ENCODE data around the gene WDFY4. TPM values are rescaled to one million over a fixed set of nuclear protein-coding genes. Genes with fewer than 3 reads are reported as not detected.

Gene WDFY4
- total and polyA plus RNA-seq, 2 of the 4 experiments (the other 2 are of a cell fraction) = not detected

GRCh38 chr10:48905311-48905710 is 220.6 kb downstream of the WDFY4 start:
- H3K27ac ChIP-seq (ENCODE audit: insufficient read depth, low read length) = no peak overlapping the region
- intact Hi-C loops (cut with micrococcal nuclease) = no loop called here
- H2BK120ac ChIP-seq (ENCODE audit: low read depth, low read length) = no peak overlapping the region
- no peaks in the 10 kb centered on the region for H3K36me3 ChIP-seq (ENCODE audit: control insufficient read depth, insufficient read depth, low read length)
- H2AFZ ChIP-seq (replicated peaks; ENCODE audit: low read length, poor library complexity) = no peak overlapping the region
- in situ Hi-C loops (cut with MboI; ENCODE audit: low sequenced_read_pairs) = no loop called here
- dilution Hi-C loops (cut with HindIII; ENCODE audit: low sequenced_read_pairs, unreplicated experiment) = no loop called here
- H3K9me3 ChIP-seq (ENCODE audit: control insufficient read depth, insufficient read depth, low read length) = no peaks in the 10 kb centered on the region
- H2AK9ac ChIP-seq (replicated peaks; ENCODE audit: low read depth, low read length, poor library complexity) = no peak overlapping the region
- no peak overlapping the region for H3K4ac ChIP-seq (ENCODE audit: low read depth, low read length)
- ATAC-seq (ENCODE audit: low read depth) = no peak
- BruUV-seq (replicated peaks) = no TSS peak
- H4K5ac ChIP-seq (ENCODE audit: low read depth, low read length) = no peak overlapping the region
- H3K27me3 ChIP-seq (ENCODE audit: control insufficient read depth, insufficient read depth, low read length) = peaks cover 9% of the 10 kb centered on the region
- no peak overlapping the region for H3K56ac ChIP-seq (ENCODE audit: extremely low read depth, insufficient read depth, low read length)
- H3K18ac ChIP-seq (ENCODE audit: low read depth, low read length) = no peak overlapping the region
- no peaks in the 10 kb centered on the region for H3K4me1 ChIP-seq (ENCODE audit: control insufficient read depth, insufficient read depth, low read length)
- no peak overlapping the region for H2AK5ac ChIP-seq (ENCODE audit: low read depth, low read length)
- no peaks in the 10 kb centered on the region for H4K20me1 ChIP-seq (ENCODE audit: insufficient read depth, low read length)
- no peak overlapping the region for H3K9ac ChIP-seq (ENCODE audit: low read depth, low read length)
- no peak overlapping the region for H3K4me3 ChIP-seq (ENCODE audit: insufficient read depth, low read depth, low read length)
- CTCF ChIA-PET = no interaction called here
- no peak overlapping the region for H2BK20ac ChIP-seq (ENCODE audit: low read depth, low read length)
- no peak for DNase-seq
- no peak overlapping the region for H3K4me2 ChIP-seq (ENCODE audit: low read depth, low read length)
- POLR2A ChIA-PET (ENCODE audit: unreplicated experiment) = no interaction called here
- no peaks in the 10 kb centered on the region for H3K9me1 ChIP-seq (ENCODE audit: insufficient read depth, low read length)
- no peak overlapping the region for H4K8ac ChIP-seq (ENCODE audit: low read depth in 2 of 2, low read length in 2 of 2)
- H2BK5ac ChIP-seq (ENCODE audit: low read depth, low read length, poor library complexity, severe bottlenecking) = no peak overlapping the region
- H2BK15ac ChIP-seq (ENCODE audit: low read depth, low read length) = no peak overlapping the region
- H3K79me1 ChIP-seq (ENCODE audit: low read depth in 1 of 2, low read length in 2 of 2) = no peaks in the 10 kb centered on the region
- H3K23ac ChIP-seq (ENCODE audit: low read depth, low read length) = no peak overlapping the region
- H4K91ac ChIP-seq (ENCODE audit: insufficient read depth, low read depth, low read length) = no peak overlapping the region
- no peak overlapping the region for H3K14ac ChIP-seq (replicated peaks; ENCODE audit: low read depth, low read length)
- WGBS, 2 experiments (ENCODE audit: extremely low coverage in 2 of 2, insufficient read length in 1 of 2) = 100% methylated on average over 1 of the region's 2 CpGs; no CpG with 5 or more reads in 1 of the 2 experiments
- TF ChIP-seq RAD21 (IDR thresholded peaks at IDR 0.05; ENCODE audit: low read length) (no peak), MXI1 (IDR thresholded peaks at IDR 0.05; ENCODE audit: borderline replicate concordance, low read depth, low read length) (no peak), RFX5 (IDR thresholded peaks at IDR 0.05; ENCODE audit: low read depth, low read length) (no peak), CHD1 (IDR thresholded peaks at IDR 0.05; ENCODE audit: low read depth, low read length) (no peak), CEBPB (IDR thresholded peaks at IDR 0.05; ENCODE audit: low read depth, low read length) (no peak), POLR2A (IDR thresholded peaks at IDR 0.05; ENCODE audit: low read depth, low read length) (no peak), RCOR1 (IDR thresholded peaks at IDR 0.05; ENCODE audit: insufficient replicate concordance, low read length) (no peak), MAFK (IDR thresholded peaks at IDR 0.05; ENCODE audit: low read depth, low read length) (no peak), NFE2L2 (IDR thresholded peaks at IDR 0.05; ENCODE audit: low read depth, low read length) (no peak), BHLHE40 (IDR thresholded peaks at IDR 0.05; ENCODE audit: low read depth, low read length) (no peak), FOS (IDR thresholded peaks at IDR 0.05; ENCODE audit: low read depth, low read length) (no peak), MAZ (IDR thresholded peaks at IDR 0.05; ENCODE audit: borderline replicate concordance, low read depth, low read length) (no peak), SMC3 (IDR thresholded peaks at IDR 0.05; ENCODE audit: low read depth, low read length) (no peak)
- TF ChIP-seq, protein P1, sequence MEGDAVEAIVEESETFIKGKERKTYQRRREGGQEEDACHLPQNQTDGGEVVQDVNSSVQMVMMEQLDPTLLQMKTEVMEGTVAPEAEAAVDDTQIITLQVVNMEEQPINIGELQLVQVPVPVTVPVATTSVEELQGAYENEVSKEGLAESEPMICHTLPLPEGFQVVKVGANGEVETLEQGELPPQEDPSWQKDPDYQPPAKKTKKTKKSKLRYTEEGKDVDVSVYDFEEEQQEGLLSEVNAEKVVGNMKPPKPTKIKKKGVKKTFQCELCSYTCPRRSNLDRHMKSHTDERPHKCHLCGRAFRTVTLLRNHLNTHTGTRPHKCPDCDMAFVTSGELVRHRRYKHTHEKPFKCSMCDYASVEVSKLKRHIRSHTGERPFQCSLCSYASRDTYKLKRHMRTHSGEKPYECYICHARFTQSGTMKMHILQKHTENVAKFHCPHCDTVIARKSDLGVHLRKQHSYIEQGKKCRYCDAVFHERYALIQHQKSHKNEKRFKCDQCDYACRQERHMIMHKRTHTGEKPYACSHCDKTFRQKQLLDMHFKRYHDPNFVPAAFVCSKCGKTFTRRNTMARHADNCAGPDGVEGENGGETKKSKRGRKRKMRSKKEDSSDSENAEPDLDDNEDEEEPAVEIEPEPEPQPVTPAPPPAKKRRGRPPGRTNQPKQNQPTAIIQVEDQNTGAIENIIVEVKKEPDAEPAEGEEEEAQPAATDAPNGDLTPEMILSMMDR (conservative IDR thresholded peaks at IDR 0.05; ENCODE audit: low read depth, low read length) = no peak
- TF ChIP-seq, protein P2, sequence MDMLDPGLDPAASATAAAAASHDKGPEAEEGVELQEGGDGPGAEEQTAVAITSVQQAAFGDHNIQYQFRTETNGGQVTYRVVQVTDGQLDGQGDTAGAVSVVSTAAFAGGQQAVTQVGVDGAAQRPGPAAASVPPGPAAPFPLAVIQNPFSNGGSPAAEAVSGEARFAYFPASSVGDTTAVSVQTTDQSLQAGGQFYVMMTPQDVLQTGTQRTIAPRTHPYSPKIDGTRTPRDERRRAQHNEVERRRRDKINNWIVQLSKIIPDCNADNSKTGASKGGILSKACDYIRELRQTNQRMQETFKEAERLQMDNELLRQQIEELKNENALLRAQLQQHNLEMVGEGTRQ (IDR thresholded peaks at IDR 0.05; ENCODE audit: low read depth, low read length) = no peak

Data from IMR-90 (cell line).